Measurements from ENCODE around the gene ARHGAP11A. TPM values are rescaled to one million over a fixed set of nuclear protein-coding genes. Genes with fewer than 3 reads are reported as not detected.

ARHGAP11A gene
- total and polyA plus RNA-seq, 2 of the 13 experiments (the other 11 are each of a cell fraction or from before 2014, with no cell fraction given), result 5.1 to 46.3 TPM

GRCh38 chr15:32677238-32677750 is 62.0 kb downstream of the ARHGAP11A start (continued):
- TF ChIP-seq TEAD2 (CRISPR knock-in tag; IDR thresholded peaks at IDR 0.05) (no peak), ATF7 (IDR thresholded peaks at IDR 0.05) (peak; percentile 19; the same call in 1 of the 2 replicates), ATF7 (CRISPR knock-in tag; IDR thresholded peaks at IDR 0.05) (no peak), SRY (CRISPR knock-in tag; IDR thresholded peaks at IDR 0.05) (no peak), ATRX (CRISPR knock-in tag; IDR thresholded peaks at IDR 0.05; ENCODE audit: borderline replicate concordance) (no peak), FOXO1 (CRISPR knock-in tag; IDR thresholded peaks at IDR 0.05) (0 out of 2 replicates have a peak, but pooled peaks have one; percentile 41), EEA1 (CRISPR knock-in tag; IDR thresholded peaks at IDR 0.05; ENCODE audit: borderline replicate concordance) (no peak), STAT5B (CRISPR knock-in tag; IDR thresholded peaks at IDR 0.05) (no peak), NAIF1 (CRISPR knock-in tag; IDR thresholded peaks at IDR 0.05; ENCODE audit: borderline replicate concordance) (no peak; the same call in 1 of the 2 replicates), NFIB (CRISPR knock-in tag; IDR thresholded peaks at IDR 0.05; ENCODE audit: borderline replicate concordance) (no peak), ATM (IDR thresholded peaks at IDR 0.05; ENCODE audit: borderline replicate concordance) (no peak), TBX3 (IDR thresholded peaks at IDR 0.05; ENCODE audit: borderline replicate concordance) (peak; percentile 53; the same call in 1 of the 2 replicates)
- TF ChIP-seq, protein P1, sequence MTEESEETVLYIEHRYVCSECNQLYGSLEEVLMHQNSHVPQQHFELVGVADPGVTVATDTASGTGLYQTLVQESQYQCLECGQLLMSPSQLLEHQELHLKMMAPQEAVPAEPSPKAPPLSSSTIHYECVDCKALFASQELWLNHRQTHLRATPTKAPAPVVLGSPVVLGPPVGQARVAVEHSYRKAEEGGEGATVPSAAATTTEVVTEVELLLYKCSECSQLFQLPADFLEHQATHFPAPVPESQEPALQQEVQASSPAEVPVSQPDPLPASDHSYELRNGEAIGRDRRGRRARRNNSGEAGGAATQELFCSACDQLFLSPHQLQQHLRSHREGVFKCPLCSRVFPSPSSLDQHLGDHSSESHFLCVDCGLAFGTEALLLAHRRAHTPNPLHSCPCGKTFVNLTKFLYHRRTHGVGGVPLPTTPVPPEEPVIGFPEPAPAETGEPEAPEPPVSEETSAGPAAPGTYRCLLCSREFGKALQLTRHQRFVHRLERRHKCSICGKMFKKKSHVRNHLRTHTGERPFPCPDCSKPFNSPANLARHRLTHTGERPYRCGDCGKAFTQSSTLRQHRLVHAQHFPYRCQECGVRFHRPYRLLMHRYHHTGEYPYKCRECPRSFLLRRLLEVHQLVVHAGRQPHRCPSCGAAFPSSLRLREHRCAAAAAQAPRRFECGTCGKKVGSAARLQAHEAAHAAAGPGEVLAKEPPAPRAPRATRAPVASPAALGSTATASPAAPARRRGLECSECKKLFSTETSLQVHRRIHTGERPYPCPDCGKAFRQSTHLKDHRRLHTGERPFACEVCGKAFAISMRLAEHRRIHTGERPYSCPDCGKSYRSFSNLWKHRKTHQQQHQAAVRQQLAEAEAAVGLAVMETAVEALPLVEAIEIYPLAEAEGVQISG (CRISPR knock-in tag; IDR thresholded peaks at IDR 0.05), result 0 out of 2 replicates have a peak, but pooled peaks have one; percentile 29
- TF ChIP-seq, protein P2, sequence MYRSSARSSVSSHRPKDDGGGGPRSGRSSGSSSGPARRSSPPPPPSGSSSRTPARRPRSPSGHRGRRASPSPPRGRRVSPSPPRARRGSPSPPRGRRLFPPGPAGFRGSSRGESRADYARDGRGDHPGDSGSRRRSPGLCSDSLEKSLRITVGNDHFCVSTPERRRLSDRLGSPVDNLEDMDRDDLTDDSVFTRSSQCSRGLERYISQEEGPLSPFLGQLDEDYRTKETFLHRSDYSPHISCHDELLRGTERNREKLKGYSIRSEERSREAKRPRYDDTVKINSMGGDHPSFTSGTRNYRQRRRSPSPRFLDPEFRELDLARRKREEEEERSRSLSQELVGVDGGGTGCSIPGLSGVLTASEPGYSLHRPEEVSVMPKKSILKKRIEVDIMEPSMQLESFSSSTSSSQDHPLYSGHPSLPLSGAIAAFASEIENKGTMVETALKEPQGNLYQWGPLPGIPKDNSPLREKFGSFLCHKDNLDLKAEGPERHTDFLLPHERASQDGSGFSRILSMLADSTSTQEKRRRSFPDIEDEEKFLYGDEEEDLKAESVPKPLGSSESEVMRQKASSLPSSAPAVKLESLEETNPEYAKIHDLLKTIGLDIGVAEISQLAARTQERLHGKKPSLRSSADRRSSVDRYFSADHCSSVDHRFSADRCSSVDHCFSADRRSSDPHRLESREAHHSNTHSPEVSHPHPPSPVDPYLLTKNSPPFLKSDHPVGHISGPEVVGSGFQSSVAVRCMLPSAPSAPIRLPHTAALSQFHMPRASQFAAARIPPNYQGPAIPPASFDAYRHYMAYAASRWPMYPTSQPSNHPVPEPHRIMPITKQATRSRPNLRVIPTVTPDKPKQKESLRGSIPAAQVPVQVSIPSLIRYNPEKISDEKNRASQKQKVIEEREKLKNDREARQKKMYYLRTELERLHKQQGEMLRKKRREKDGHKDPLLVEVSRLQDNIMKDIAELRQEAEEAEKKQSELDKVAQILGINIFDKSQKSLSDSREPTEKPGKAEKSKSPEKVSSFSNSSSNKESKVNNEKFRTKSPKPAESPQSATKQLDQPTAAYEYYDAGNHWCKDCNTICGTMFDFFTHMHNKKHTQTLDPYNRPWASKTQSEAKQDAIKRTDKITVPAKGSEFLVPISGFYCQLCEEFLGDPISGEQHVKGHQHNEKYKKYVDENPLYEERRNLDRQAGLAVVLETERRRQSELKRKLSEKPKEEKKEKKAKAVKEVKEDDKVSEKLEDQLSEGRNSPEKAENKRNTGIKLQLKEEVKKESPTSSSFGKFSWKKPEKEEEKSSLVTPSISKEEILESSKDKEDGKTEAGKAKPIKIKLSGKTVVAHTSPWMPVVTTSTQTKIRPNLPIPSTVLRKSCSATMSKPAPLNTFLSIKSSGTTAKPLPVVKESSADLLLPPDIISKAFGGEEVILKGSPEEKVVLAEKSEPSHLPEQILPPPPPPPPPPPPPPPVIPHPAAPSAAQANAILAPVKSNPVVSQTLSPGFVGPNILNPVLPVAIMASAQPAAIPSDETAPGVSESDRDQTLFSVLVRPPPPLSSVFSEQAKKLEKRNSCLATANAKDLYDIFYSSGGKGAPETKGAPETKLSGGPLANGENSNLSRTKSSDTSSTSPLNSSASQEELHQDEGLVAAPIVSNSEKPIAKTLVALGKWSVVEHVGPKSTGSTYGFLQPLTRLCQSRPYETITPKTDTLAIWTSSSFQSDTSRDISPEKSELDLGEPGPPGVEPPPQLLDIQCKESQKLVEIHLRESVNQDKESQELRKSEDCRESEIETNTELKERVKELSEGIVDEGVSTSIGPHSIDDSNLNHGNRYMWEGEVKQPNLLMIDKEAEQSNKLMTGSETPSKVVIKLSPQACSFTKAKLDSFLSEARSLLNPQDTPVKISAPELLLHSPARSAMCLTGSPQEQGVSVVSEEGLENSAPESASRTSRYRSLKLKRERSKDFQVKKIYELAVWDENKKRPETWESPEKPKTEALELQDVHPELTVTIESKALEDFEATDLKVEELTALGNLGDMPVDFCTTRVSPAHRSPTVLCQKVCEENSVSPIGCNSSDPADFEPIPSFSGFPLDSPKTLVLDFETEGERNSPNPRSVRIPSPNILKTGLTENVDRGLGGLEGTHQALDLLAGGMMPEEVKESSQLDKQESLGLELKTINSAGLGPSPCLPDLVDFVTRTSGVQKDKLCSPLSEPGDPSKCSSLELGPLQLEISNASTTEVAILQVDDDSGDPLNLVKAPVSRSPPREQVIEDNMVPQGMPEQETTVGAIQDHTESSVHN (CRISPR knock-in tag; IDR thresholded peaks at IDR 0.05), result no peak
- TF ChIP-seq, protein P3, sequence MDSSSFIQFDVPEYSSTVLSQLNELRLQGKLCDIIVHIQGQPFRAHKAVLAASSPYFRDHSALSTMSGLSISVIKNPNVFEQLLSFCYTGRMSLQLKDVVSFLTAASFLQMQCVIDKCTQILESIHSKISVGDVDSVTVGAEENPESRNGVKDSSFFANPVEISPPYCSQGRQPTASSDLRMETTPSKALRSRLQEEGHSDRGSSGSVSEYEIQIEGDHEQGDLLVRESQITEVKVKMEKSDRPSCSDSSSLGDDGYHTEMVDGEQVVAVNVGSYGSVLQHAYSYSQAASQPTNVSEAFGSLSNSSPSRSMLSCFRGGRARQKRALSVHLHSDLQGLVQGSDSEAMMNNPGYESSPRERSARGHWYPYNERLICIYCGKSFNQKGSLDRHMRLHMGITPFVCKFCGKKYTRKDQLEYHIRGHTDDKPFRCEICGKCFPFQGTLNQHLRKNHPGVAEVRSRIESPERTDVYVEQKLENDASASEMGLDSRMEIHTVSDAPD (CRISPR knock-in tag; IDR thresholded peaks at IDR 0.05), result no peak
- TF ChIP-seq, protein P4, sequence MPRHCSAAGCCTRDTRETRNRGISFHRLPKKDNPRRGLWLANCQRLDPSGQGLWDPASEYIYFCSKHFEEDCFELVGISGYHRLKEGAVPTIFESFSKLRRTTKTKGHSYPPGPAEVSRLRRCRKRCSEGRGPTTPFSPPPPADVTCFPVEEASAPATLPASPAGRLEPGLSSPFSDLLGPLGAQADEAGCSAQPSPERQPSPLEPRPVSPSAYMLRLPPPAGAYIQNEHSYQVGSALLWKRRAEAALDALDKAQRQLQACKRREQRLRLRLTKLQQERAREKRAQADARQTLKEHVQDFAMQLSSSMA (CRISPR knock-in tag; IDR thresholded peaks at IDR 0.05), result no peak

Data from HepG2 (cell line).